Adipocyte (in vitro differentiated cells): ENCODE measurements around the gene AKIP1.
A peak's percentile ranks its signal among the peaks of the same experiment; 100 is the strongest.

Source experiments
- DNase-seq: peaks from one replicate; pipeline ENCODE4 v3.0.0-alpha.2; 2015; ENCODE audit warnings: low read depth
- H3K27me3 ChIP-seq: replicated peaks from 2 replicates; pipeline ENCODE4 v1.7.0; 2013; ENCODE audit warnings: mild to moderate bottlenecking, low read length, moderate library complexity; ENCODE audit not compliant: control insufficient read depth, insufficient read depth
- H3K36me3 ChIP-seq: 2 replicates; pipeline ENCODE4 v1.7.0; 2013; ENCODE audit warnings: low read length, mild to moderate bottlenecking, moderate library complexity; ENCODE audit not compliant: control insufficient read depth, insufficient read depth, severe bottlenecking
- H3K4me1 ChIP-seq: 2 replicates; pipeline ENCODE4 v1.7.0; 2013; ENCODE audit warnings: mild to moderate bottlenecking, low read length, moderate library complexity; ENCODE audit not compliant: control insufficient read depth, insufficient read depth
- H3K4me3 ChIP-seq: 2 replicates; pipeline ENCODE4 v1.7.0; 2013; ENCODE audit warnings: mild to moderate bottlenecking, low read length, moderate library complexity
- H3K9ac ChIP-seq: 2 replicates; pipeline ENCODE4 v1.7.0; 2013; ENCODE audit warnings: mild to moderate bottlenecking, low read length, moderate library complexity
- H3K9me3 ChIP-seq: 2 replicates; pipeline ENCODE4 v1.7.0; 2013; ENCODE audit warnings: mild to moderate bottlenecking, low read length, moderate library complexity; ENCODE audit not compliant: control insufficient read depth

AKIP1 gene

DNA sequence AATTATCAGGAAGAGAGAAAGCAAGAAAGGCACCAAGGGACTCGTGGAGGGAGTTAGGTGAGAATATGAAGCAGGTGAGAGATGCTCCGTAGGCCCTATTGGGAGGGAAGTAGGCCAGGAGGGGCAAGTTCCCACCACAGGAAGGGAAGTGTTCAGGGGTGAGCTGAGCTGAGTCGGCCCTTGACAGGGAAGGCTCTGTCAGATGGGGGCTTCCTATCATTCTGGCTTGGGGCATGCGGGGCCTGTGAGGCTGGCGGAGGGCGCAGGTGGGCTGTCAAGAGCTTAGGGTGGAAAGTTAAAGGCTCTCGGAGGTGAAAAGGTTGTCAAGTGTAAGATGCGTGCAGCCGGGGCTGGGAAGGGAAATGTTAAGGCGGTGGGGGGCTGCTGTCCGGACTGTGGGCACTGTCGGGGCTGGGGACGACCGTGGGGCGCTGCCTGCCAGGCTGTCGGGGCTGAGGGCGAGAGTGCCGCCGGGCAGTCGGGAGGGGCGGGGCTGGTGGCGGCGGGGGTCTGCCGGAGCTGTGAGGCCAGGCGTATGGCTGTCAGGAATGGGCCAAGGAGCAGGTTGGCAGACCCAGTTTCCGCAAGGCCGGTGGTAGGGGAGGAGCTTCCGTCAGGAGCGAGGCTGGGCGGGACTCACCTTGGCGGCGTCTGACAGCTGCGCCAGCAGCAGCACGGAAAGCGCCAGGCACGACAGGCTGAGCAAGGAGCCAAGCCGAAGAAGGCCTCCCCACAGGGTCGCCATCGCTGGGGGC lies 52.8 kb downstream of the AKIP1 start:
- peak overlapping the region; percentile 92 for H3K4me3 ChIP-seq
- DNase-seq = peak; percentile 74
- H3K36me3 ChIP-seq = no peaks in the 10 kb centered on the region

DNA sequence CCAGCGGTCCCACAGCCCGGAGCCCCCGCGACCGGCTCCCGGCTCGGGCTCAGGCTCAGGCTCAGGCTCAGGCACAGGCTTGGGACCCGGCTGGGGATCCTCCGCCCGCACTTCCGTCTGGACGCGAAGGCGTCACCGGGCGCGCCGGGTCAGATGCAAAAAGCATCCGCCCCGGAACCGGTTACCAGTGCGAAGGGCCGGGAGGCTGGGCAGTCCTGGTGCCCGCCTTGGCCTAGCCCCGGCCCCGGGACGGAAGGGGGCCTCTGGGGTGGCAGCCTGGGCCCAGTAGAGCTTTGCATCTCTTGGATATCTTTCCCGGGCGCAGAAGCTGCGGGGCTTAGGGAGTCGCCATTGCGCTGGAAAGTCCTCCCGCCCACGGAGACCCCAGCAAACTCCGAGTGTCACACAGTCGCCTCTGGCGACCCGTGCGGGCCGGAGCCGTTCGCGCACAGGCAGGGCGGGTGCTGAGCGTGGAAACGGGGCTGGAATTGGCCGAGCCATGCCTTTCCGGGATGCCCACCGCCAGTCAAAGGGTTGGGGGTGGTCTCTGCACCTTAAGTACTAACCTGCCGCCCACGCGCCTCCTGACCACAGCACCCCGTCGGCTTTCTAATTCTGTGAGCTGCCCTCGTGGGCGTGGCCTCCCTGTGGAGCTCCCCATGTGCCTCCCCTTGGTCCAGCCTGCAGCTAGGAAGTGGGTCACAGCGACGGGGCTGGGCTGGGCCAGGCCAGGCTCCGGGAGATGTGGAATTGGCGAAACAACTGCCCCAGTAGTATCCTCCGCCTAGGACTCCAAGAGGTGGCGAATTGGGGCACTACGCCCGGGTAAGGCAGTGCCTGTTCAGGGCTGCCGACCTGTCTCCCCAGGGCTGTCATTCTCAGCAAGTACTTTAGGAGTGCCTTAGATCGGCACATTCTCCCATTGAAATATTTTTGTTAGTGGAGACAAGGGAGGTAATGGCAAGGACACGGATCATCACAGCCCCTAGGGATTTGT lies 53.6 kb downstream of the AKIP1 start, which contains the start of gene TMEM9B:
Gene TMEM9B, minus strand, starts transcription at position 119 of the 997 bp plus-strand sequence. CDS start 129 bp downstream, outside the sequence.
- Histone ChIP-seq H3K4me3 (peak within 1 kb of the TSS; percentile 92), H3K36me3 (no peaks in the 10 kb centered on the region)

More for the DNA sequence above, 52.8 kb downstream of the AKIP1 start:
- peak overlapping the region; percentile 91 for H3K9ac ChIP-seq
- H3K27me3 ChIP-seq = no peaks in the 10 kb centered on the region
- H3K4me1 ChIP-seq = peaks cover 37% of the 10 kb centered on the region
- H3K9me3 ChIP-seq = no peaks in the 10 kb centered on the region

DNA sequence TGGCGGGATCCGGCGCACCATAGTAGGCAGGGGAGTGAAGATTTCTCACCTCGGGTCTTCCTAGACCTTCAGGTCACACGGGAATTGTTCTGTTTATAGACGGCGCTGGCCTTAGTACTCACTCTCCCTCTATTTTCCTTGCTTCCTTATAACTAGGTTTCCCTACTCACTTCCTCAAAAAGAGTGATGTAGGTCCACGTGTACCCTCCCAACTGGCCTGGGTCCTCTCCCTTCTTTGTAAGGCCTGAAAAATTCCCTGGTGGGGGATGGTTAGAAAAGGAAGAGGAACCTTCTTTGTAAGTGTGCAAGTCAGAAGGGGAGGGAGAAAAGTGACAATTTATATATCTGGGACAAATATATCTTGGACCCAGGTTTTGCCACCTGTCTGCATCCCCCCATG lies 56.2 kb downstream of the AKIP1 start:
- H3K4me1 ChIP-seq = peaks cover 24% of the 10 kb centered on the region
- H3K9me3 ChIP-seq = no peaks in the 10 kb centered on the region
- H3K36me3 ChIP-seq = no peaks in the 10 kb centered on the region
- DNase-seq = no peak
- no peak overlapping the region for H3K4me3 ChIP-seq
- H3K27me3 ChIP-seq = no peaks in the 10 kb centered on the region
- no peak overlapping the region for H3K9ac ChIP-seq

More for the DNA sequence above, 53.6 kb downstream of the AKIP1 start, which contains the start of gene TMEM9B:
- Histone ChIP-seq H3K4me1 (peaks cover 30% of the 10 kb centered on the region), H3K27me3 (no peaks in the 10 kb centered on the region), H3K9ac (peak within 1 kb of the TSS; percentile 91), H3K9me3 (no peaks in the 10 kb centered on the region)
- DNase-seq = peak; percentile 94
